IMR-90 (cell line): ENCODE measurements around the gene MYH7B. TPM values are rescaled to one million over a fixed set of nuclear protein-coding genes. Genes with fewer than 3 reads are reported as not detected.

Experiments used
- ATAC-seq: fragments of 200-7000 bp; cut with Tn5 transposase; 2 replicates; pipeline ENCODE4 v1.9.1; 2020; ENCODE audit warnings: low read depth, mild to moderate bottlenecking, moderate library complexity
- BruUV-seq: library from RNA; stranded (reverse); fragments of 400-500 nt; replicated peaks from 2 replicates; lab custom pipeline; 2021; lab: Mats Ljungman, UMichigan
- CTCF ChIA-PET: fragments of 300-600 bp; formaldehyde crosslinking; extraction: SDS; loops from one replicate; lab custom pipeline; 2021; ENCODE audit warnings: antibody characterized with exemption; lab: Yijun Ruan, JAX
- POLR2A ChIA-PET: fragments of 300-600 bp; sonication (Branson Sonifier 250); formaldehyde crosslinking; loops from one replicate; lab custom pipeline; 2022; ENCODE audit warnings: antibody characterized with exemption; ENCODE audit not compliant: unreplicated experiment; lab: Charles Lee
- DNase-seq: peaks from one replicate; pipeline ENCODE4 v3.0.0; 2013
- H2AFZ ChIP-seq: replicated peaks from 2 replicates; pipeline ENCODE3; 2013; ENCODE audit warnings: low read length, mild to moderate bottlenecking; ENCODE audit not compliant: poor library complexity
- H2AK5ac ChIP-seq: 2 replicates; pipeline ENCODE4 v1.6.1; 2013; ENCODE audit warnings: low read depth, low read length, inconsistent platforms
- H2AK9ac ChIP-seq: replicated peaks from 2 replicates; pipeline ENCODE3; 2013; ENCODE audit warnings: mild to moderate bottlenecking, low read depth, low read length, moderate library complexity; ENCODE audit not compliant: poor library complexity
- H2BK120ac ChIP-seq: 2 replicates; pipeline ENCODE4 v1.6.1; 2013; ENCODE audit warnings: low read depth, low read length, inconsistent platforms
- H2BK15ac ChIP-seq: 3 replicates; pipeline ENCODE4 v1.6.1; 2013; ENCODE audit warnings: low read depth, low read length, inconsistent platforms
- H2BK20ac ChIP-seq: 2 replicates; pipeline ENCODE4 v1.6.1; 2013; ENCODE audit warnings: low read depth, mild to moderate bottlenecking, inconsistent platforms, low read length, moderate library complexity
- H2BK5ac ChIP-seq: 2 replicates; pipeline ENCODE4 v1.6.1; 2013; ENCODE audit warnings: mild to moderate bottlenecking, low read depth, low read length, inconsistent platforms; ENCODE audit not compliant: poor library complexity, severe bottlenecking
- H3K14ac ChIP-seq: replicated peaks from 2 replicates; pipeline ENCODE4 v1.6.1; 2013; ENCODE audit warnings: low read depth, low read length, inconsistent platforms
- H3K18ac ChIP-seq: 2 replicates; pipeline ENCODE4 v1.6.1; 2013; ENCODE audit warnings: low read depth, low read length, control low read depth
- H3K23ac ChIP-seq: 2 replicates; pipeline ENCODE4 v1.6.1; 2013; ENCODE audit warnings: low read depth, low read length, inconsistent platforms
- H3K27ac ChIP-seq: 2 replicates; pipeline ENCODE4 v1.5.1; 2013; ENCODE audit warnings: mild to moderate bottlenecking, control low read depth, low read length; ENCODE audit not compliant: insufficient read depth
- H3K27me3 ChIP-seq: 2 replicates; pipeline ENCODE4 v1.6.1; 2013; ENCODE audit warnings: low read length; ENCODE audit not compliant: control insufficient read depth, insufficient read depth
- H3K36me3 ChIP-seq: 2 replicates; pipeline ENCODE4 v1.6.1; 2013; ENCODE audit warnings: low read length, mixed read lengths; ENCODE audit not compliant: control insufficient read depth, insufficient read depth
- H3K4ac ChIP-seq: 2 replicates; pipeline ENCODE4 v1.6.1; 2013; ENCODE audit warnings: low read depth, low read length, inconsistent platforms
- H3K4me1 ChIP-seq: 2 replicates; pipeline ENCODE4 v1.6.1; 2013; ENCODE audit warnings: low read length, mixed read lengths; ENCODE audit not compliant: control insufficient read depth, insufficient read depth
- H3K4me2 ChIP-seq: 2 replicates; pipeline ENCODE4 v1.6.1; 2013; ENCODE audit warnings: low read depth, mild to moderate bottlenecking, control low read depth, low read length, moderate library complexity
- H3K4me3 ChIP-seq: 2 replicates; pipeline ENCODE4 v1.5.1; 2013; ENCODE audit warnings: low read depth, mild to moderate bottlenecking, control low read depth, low read length, moderate library complexity; ENCODE audit not compliant: insufficient read depth
- H3K56ac ChIP-seq: 2 replicates; pipeline ENCODE4 v1.6.1; 2013; ENCODE audit warnings: low read length, inconsistent platforms; ENCODE audit not compliant: insufficient read depth; ENCODE audit errors: extremely low read depth
- H3K79me1 ChIP-seq, 2 experiments: 2 replicates each; pipeline ENCODE4 v1.6.1; 2013; ENCODE audit warnings: low read length in 2 of 2, inconsistent platforms in 1 of 2, low read depth in 1 of 2
- H3K9ac ChIP-seq: 2 replicates; pipeline ENCODE4 v1.6.1; 2013; ENCODE audit warnings: low read depth, low read length, control low read depth
- H3K9me1 ChIP-seq: 2 replicates; pipeline ENCODE4 v1.6.1; 2013; ENCODE audit warnings: low read length, inconsistent platforms; ENCODE audit not compliant: insufficient read depth
- H3K9me3 ChIP-seq: 2 replicates; pipeline ENCODE4 v1.6.1; 2013; ENCODE audit warnings: low read length; ENCODE audit not compliant: control insufficient read depth, insufficient read depth
- H4K20me1 ChIP-seq: 2 replicates; pipeline ENCODE4 v1.6.1; 2013; ENCODE audit warnings: low read length, inconsistent platforms; ENCODE audit not compliant: insufficient read depth
- H4K5ac ChIP-seq: 2 replicates; pipeline ENCODE4 v1.6.1; 2013; ENCODE audit warnings: mild to moderate bottlenecking, low read depth, low read length, control low read depth
- H4K8ac ChIP-seq, 2 experiments: 2 replicates each; pipeline ENCODE4 v1.6.1; 2013; ENCODE audit warnings: low read depth in 2 of 2, low read length in 2 of 2, control low read depth in 1 of 2, inconsistent platforms in 1 of 2
- H4K91ac ChIP-seq: 2 replicates; pipeline ENCODE4 v1.6.1; 2013; ENCODE audit warnings: low read depth, low read length, inconsistent platforms; ENCODE audit not compliant: insufficient read depth
- BHLHE40 ChIP-seq: fragments of 150-350 bp; IDR thresholded peaks from 2 replicates; pipeline ENCODE4 v1.6.1; 2016; ENCODE audit warnings: mild to moderate bottlenecking, low read depth, low read length
- CEBPB ChIP-seq: IDR thresholded peaks from 2 replicates; pipeline ENCODE4 v1.6.1; 2012; ENCODE audit warnings: low read depth, low read length, improper control_type of control experiment
- CHD1 ChIP-seq: IDR thresholded peaks from 2 replicates; pipeline ENCODE4 v1.6.1; 2012; ENCODE audit warnings: low read depth, low read length, improper control_type of control experiment
- CTCF ChIP-seq: conservative IDR thresholded peaks from 2 replicates; pipeline ENCODE4 v1.5.1; 2012; ENCODE audit warnings: mild to moderate bottlenecking, low read depth, low read length, improper control_type of control experiment
- ELK1 ChIP-seq: fragments of 150-350 bp; IDR thresholded peaks from 2 replicates; pipeline ENCODE4 v1.6.1; 2016; ENCODE audit warnings: low read depth, mild to moderate bottlenecking, low read length, moderate library complexity, borderline replicate concordance
- FOS ChIP-seq: fragments of 150-350 bp; IDR thresholded peaks from 2 replicates; pipeline ENCODE4 v1.6.1; 2016; ENCODE audit warnings: low read depth, low read length
- MAFK ChIP-seq: IDR thresholded peaks from 2 replicates; pipeline ENCODE4 v1.6.1; 2012; ENCODE audit warnings: low read depth, low read length, improper control_type of control experiment
- MAZ ChIP-seq: IDR thresholded peaks from 2 replicates; pipeline ENCODE4 v1.6.1; 2012; ENCODE audit warnings: low read depth, mild to moderate bottlenecking, low read length, improper control_type of control experiment, moderate library complexity, borderline replicate concordance
- MXI1 ChIP-seq: IDR thresholded peaks from 2 replicates; pipeline ENCODE4 v1.6.1; 2012; ENCODE audit warnings: low read depth, mild to moderate bottlenecking, low read length, moderate library complexity, borderline replicate concordance
- POLR2A ChIP-seq: IDR thresholded peaks from 2 replicates; pipeline ENCODE4 v1.6.1; 2012; ENCODE audit warnings: mild to moderate bottlenecking, low read depth, low read length
- RAD21 ChIP-seq: IDR thresholded peaks from 2 replicates; pipeline ENCODE4 v1.6.1; 2012; ENCODE audit warnings: low read length, improper control_type of control experiment
- RCOR1 ChIP-seq: IDR thresholded peaks from 2 replicates; pipeline ENCODE4 v1.6.1; 2012; ENCODE audit warnings: mild to moderate bottlenecking, low read length, improper control_type of control experiment; ENCODE audit not compliant: insufficient replicate concordance
- RFX5 ChIP-seq: IDR thresholded peaks from 2 replicates; pipeline ENCODE4 v1.8.0; 2012; ENCODE audit warnings: low read depth, mild to moderate bottlenecking, low read length, moderate library complexity
- SMC3 ChIP-seq: fragments of 150-350 bp; IDR thresholded peaks from 2 replicates; pipeline ENCODE4 v1.6.1; 2016; ENCODE audit warnings: low read depth, mild to moderate bottlenecking, antibody characterized with exemption, low read length, moderate library complexity
- USF2 ChIP-seq: fragments of 150-350 bp; IDR thresholded peaks from 2 replicates; pipeline ENCODE4 v1.6.1; 2017; ENCODE audit warnings: mild to moderate bottlenecking, antibody characterized with exemption, low read length, low read depth
- WGBS, 2 experiments: methylation state at CpG; one replicate each; pipeline versions ENCODE4 v1.1.5 to v1.1.7; 2013; ENCODE audit warnings: missing lambda C conversion rate in 2 of 2; ENCODE audit not compliant: insufficient read length in 1 of 2; ENCODE audit errors: extremely low coverage in 2 of 2; 5-methylcytosine and 5-hydroxymethylcytosine counted together
- dilution Hi-C: fragments of 300-500 bp; cut with HindIII; formaldehyde crosslinking; loops from one replicate; pipeline ENCODE4 v1.14.3; 2018; ENCODE audit warnings: low sequenced_read_pairs; ENCODE audit not compliant: unreplicated experiment
- in situ Hi-C: fragments of 300-500 bp; cut with MboI; formaldehyde crosslinking; loops from 3 replicates; pipeline ENCODE4 v1.14.3; 2019; ENCODE audit warnings: low sequenced_read_pairs, inconsistent platforms, mixed read lengths
- intact Hi-C: fragments of 100-400 bp; cut with micrococcal nuclease; formaldehyde crosslinking; loops from 2 replicates; pipeline ENCODE4 v1.10.0; 2022
- polyA plus RNA-seq, 3 experiments: library from polyadenylated mRNA; depleted of rRNA; stranded (reverse); fragments of >200 nt; gene quantifications; 2 replicates each; pipeline ENCODE4 v1.2.3, GENCODE V29; 2012; ENCODE audit warnings: low replicate concordance in 1 of 3
- total RNA-seq: library from RNA; depleted of rRNA; stranded (reverse); fragments of >200 nt; gene quantifications from 2 replicates; pipeline ENCODE4 v1.2.3, GENCODE V29; 2012

MYH7B gene
- total and polyA plus RNA-seq, 2 of the 4 experiments (the other 2 are of a cell fraction) = 0.09 TPM; not detected in 1

- Histone ChIP-seq H3K9ac (no peak overlapping the region), H3K4ac (no peak overlapping the region), H3K27me3 (peaks cover 31% of the 10 kb centered on the region), H3K4me2 (no peak overlapping the region), H2AK9ac (peak overlapping the region; percentile 42), H2BK120ac (no peak overlapping the region), H3K9me1 (peaks cover 11% of the 10 kb centered on the region; the same call in 1 of the 2 replicates), H3K4me3 (no peak overlapping the region), H2BK15ac (no peak overlapping the region), H3K23ac (no peak overlapping the region), H4K20me1 (peaks cover 4% of the 10 kb centered on the region; the same call in 1 of the 2 replicates), H3K14ac (no peak overlapping the region), H4K8ac (no peak overlapping the region), H3K27ac (no peak overlapping the region), H4K5ac (no peak overlapping the region), H2AFZ (no peak overlapping the region), H2BK20ac (no peak overlapping the region), H3K18ac (no peak overlapping the region), H2BK5ac (no peak overlapping the region), H3K79me1 (no peaks in the 10 kb centered on the region), H3K9me3 (no peaks in the 10 kb centered on the region), H2AK5ac (no peak overlapping the region), H3K36me3 (no peaks in the 10 kb centered on the region), H3K56ac (no peak overlapping the region; the same call in 1 of the 2 replicates), H3K4me1 (no peaks in the 10 kb centered on the region), H4K91ac (no peak overlapping the region)
- DNase-seq = no peak
- 20% methylated on average over 1 of the region's 14 CpGs; no CpG with 5 or more reads in 1 of the 2 experiments for WGBS, 2 experiments
- intact Hi-C loops (no loop called here), dilution Hi-C loops (no loop called here), in situ Hi-C loops (no loop called here)
- ChIA-PET POLR2A (no interaction called here), CTCF (interaction anchor here (0.6 kb wide), 1 partner anchor 189 kb away, joined by 3 read pairs; no protein-coding TSS in a partner anchor)
- BruUV-seq = no TSS peak
- no peak for ATAC-seq
- TF ChIP-seq RAD21 (no peak), POLR2A (no peak), CEBPB (no peak), RFX5 (no peak), FOS (no peak), SMC3 (no peak), MAFK (no peak), USF2 (no peak), CHD1 (no peak), MXI1 (no peak), MAZ (no peak), BHLHE40 (no peak), ELK1 (no peak), CTCF (no peak), RCOR1 (no peak)
Measured at GRCh38 chr20:34983995-34984735, 28.5 kb downstream of the MYH7B start.
